Left lobe of liver (tissue), 1 donor: Measurements from ENCODE around the gene AKT1S1. TPM values are rescaled to one million over a fixed set of nuclear protein-coding genes. Genes with fewer than 3 reads are reported as not detected.

ENCODE experiments used
- total RNA-seq: library from RNA; stranded (reverse); gene quantifications from one replicate; pipeline ENCODE4 v1.2.1, GENCODE V29; 2021
- donor health status: DM: no; HTN: yes; CAD: no.

AKT1S1 gene
- total RNA-seq, 1 donor from 2014 or later, result 27.6 TPM

Other genes with a start within 250 kb of the AKT1S1 start
- 8.9 TPM for gene RRAS, start 237.2 kb downstream of the AKT1S1 start, total RNA-seq
- 35.5 TPM for gene SCAF1, start 235.1 kb downstream of the AKT1S1 start, total RNA-seq
- 50.1 TPM for gene IRF3, start 211.5 kb downstream of the AKT1S1 start, total RNA-seq
- 13.7 TPM for gene BCL2L12, start 211.4 kb downstream of the AKT1S1 start, total RNA-seq
- gene PRMT1, start 200.1 kb downstream of the AKT1S1 start, total RNA-seq, result 28.7 TPM
- gene ADM5, start 187.8 kb downstream of the AKT1S1 start, total RNA-seq, result 0.86 TPM
- 0.91 TPM for gene CPT1C, start 186.2 kb downstream of the AKT1S1 start, total RNA-seq
- 0.30 TPM for gene TSKS, start 114.0 kb downstream of the AKT1S1 start, total RNA-seq
- 52.9 TPM for gene AP2A1, start 110.4 kb downstream of the AKT1S1 start, total RNA-seq
- 9.3 TPM for gene FUZ, start 64.1 kb downstream of the AKT1S1 start, total RNA-seq
- gene MED25, start 59.1 kb downstream of the AKT1S1 start, total RNA-seq, result 16.5 TPM
- gene PTOV1, start 26.2 kb downstream of the AKT1S1 start, total RNA-seq, result 86.0 TPM
- 33.7 TPM for gene PNKP, start 9.8 kb downstream of the AKT1S1 start, total RNA-seq
- 31.7 TPM for gene TBC1D17, start 347 bp upstream of the AKT1S1 start, total RNA-seq
- 0.13 TPM for gene IL4I1, start 19.5 kb upstream of the AKT1S1 start, total RNA-seq
- gene ATF5, start 51.9 kb upstream of the AKT1S1 start, total RNA-seq, result 787 TPM
- gene NUP62, start 52.1 kb upstream of the AKT1S1 start, total RNA-seq, result 24.4 TPM
- gene SIGLEC11, start 83.8 kb upstream of the AKT1S1 start, total RNA-seq, result 1.3 TPM
- gene VRK3, start 148.0 kb upstream of the AKT1S1 start, total RNA-seq, result 38.0 TPM
- 3.6 TPM for gene ZNF473, start 148.7 kb upstream of the AKT1S1 start, total RNA-seq